Left renal cortex interstitium (tissue), 4 donors: Measurements from ENCODE around the gene RGS7. TPM values are rescaled to one million over a fixed set of nuclear protein-coding genes. Genes with fewer than 3 reads are reported as not detected.

Experiments used
- DNase-seq, 4 donors: peaks; one replicate each; pipeline ENCODE4 v3.0.0-alpha.2; 2013; ENCODE audit warnings: low read depth in 4 of 4, low spot score in 2 of 4, missing footprints in 1 of 4
- polyA plus RNA-seq, 4 donors: library from polyadenylated mRNA; unstranded; fragments of 120-200 nt; gene quantifications; one replicate each; pipeline ENCODE4 v1.2.1, GENCODE V29; 2013; ENCODE audit not compliant: insufficient read length in 4 of 4

The RGS7 gene
- polyA plus RNA-seq, 4 donors: 4.9 to 6.4 (median 6.0) TPM

- no peak for DNase-seq
These were observed 480.9 kb downstream of the RGS7 start for GRCh38 chr1:240876071-240876470.

- no peak for DNase-seq
These were observed 487.9 kb downstream of the RGS7 start for GRCh38 chr1:240869071-240869470.

GRCh38 chr1:240866724-240867123 lies 490.3 kb downstream of the RGS7 start:
- no peak for DNase-seq

- DNase-seq: no peak
These were observed 497.0 kb downstream of the RGS7 start for GRCh38 chr1:240860023-240860422.

GRCh38 chr1:240854367-240854766 lies 502.6 kb downstream of the RGS7 start:
- DNase-seq: no peak

GRCh38 chr1:240847325-240847724 lies 509.7 kb downstream of the RGS7 start:
- DNase-seq: no peak

- no peak for DNase-seq
These were observed 512.5 kb downstream of the RGS7 start for GRCh38 chr1:240844486-240844885.

- DNase-seq: no peak
These were observed 513.2 kb downstream of the RGS7 start for GRCh38 chr1:240843798-240844197.

- DNase-seq: no peak
These were observed 520.7 kb downstream of the RGS7 start for GRCh38 chr1:240836271-240836670.

GRCh38 chr1:240835291-240835690 lies 521.7 kb downstream of the RGS7 start:
- no peak for DNase-seq

GRCh38 chr1:240833075-240833474 lies 523.9 kb downstream of the RGS7 start:
- DNase-seq: no peak

- no peak for DNase-seq
These were observed 525.1 kb downstream of the RGS7 start for GRCh38 chr1:240831922-240832321.

GRCh38 chr1:240831191-240831631 lies 525.8 kb downstream of the RGS7 start:
- DNase-seq: peak in 2 of 4 donors; percentile 8

- no peak for DNase-seq
These were observed 527.5 kb downstream of the RGS7 start for GRCh38 chr1:240829487-240829886.

- DNase-seq: no peak
These were observed 529.2 kb downstream of the RGS7 start for GRCh38 chr1:240827786-240828185.

GRCh38 chr1:240824238-240824637 lies 532.8 kb downstream of the RGS7 start:
- no peak for DNase-seq

- no peak for DNase-seq
These were observed 533.6 kb downstream of the RGS7 start for GRCh38 chr1:240823357-240823756.

- no peak for DNase-seq
These were observed 535.1 kb downstream of the RGS7 start for GRCh38 chr1:240821925-240822324.

GRCh38 chr1:240820816-240821215 lies 536.2 kb downstream of the RGS7 start:
- DNase-seq: no peak

- no peak for DNase-seq
These were observed 540.5 kb downstream of the RGS7 start for GRCh38 chr1:240816472-240816871.

GRCh38 chr1:240813720-240814119 lies 543.3 kb downstream of the RGS7 start:
- no peak for DNase-seq

GRCh38 chr1:240811256-240811655 lies 545.7 kb downstream of the RGS7 start:
- DNase-seq: no peak

GRCh38 chr1:240808381-240808780 lies 548.6 kb downstream of the RGS7 start:
- no peak for DNase-seq
